NCI-H2029 treated with DMSO at 0.1 percent for 48 hours (cell line): ENCODE data around the gene GRK6.

Experiments
- DNase-seq: peaks from one replicate; lab custom pipeline; 2025; lab: John Stamatoyannopoulos, UW

GRK6 gene

GRCh38 chr5:177454397-177455035 lies 28.0 kb downstream of the GRK6 start:
- DNase-seq: peak; percentile 45

- peak; percentile 51 for DNase-seq
These were observed 28.7 kb downstream of the GRK6 start for GRCh38 chr5:177455036-177455660.

- DNase-seq: peak; percentile 63
These were observed 29.4 kb downstream of the GRK6 start for GRCh38 chr5:177455661-177456590.

GRCh38 chr5:177456591-177456964 lies 30.1 kb downstream of the GRK6 start:
- no peak for DNase-seq

- DNase-seq: peak; percentile 88
These were observed 30.7 kb downstream of the GRK6 start for GRCh38 chr5:177456976-177457851.

- no peak for DNase-seq
These were observed 31.6 kb downstream of the GRK6 start for GRCh38 chr5:177457852-177458681.

- no peak for DNase-seq
These were observed 32.5 kb downstream of the GRK6 start for GRCh38 chr5:177458912-177459350.

- DNase-seq: no peak
These were observed 32.9 kb downstream of the GRK6 start for GRCh38 chr5:177459357-177459756.

- DNase-seq: no peak
These were observed 33.5 kb downstream of the GRK6 start for GRCh38 chr5:177459819-177460628.

- DNase-seq: no peak
These were observed 35.7 kb downstream of the GRK6 start for GRCh38 chr5:177462021-177462670.

- no peak for DNase-seq
These were observed 38.6 kb downstream of the GRK6 start for GRCh38 chr5:177465044-177465443.

GRCh38 chr5:177466861-177467260 lies 40.4 kb downstream of the GRK6 start:
- DNase-seq: no peak

- DNase-seq: no peak
These were observed 41.0 kb downstream of the GRK6 start for GRCh38 chr5:177467436-177467835.

GRCh38 chr5:177468329-177468684 lies 41.8 kb downstream of the GRK6 start:
- DNase-seq: no peak

- no peak for DNase-seq
These were observed 42.5 kb downstream of the GRK6 start for GRCh38 chr5:177468685-177469628.

GRCh38 chr5:177469750-177470525 lies 43.5 kb downstream of the GRK6 start:
- no peak for DNase-seq

GRCh38 chr5:177470759-177471536 lies 44.5 kb downstream of the GRK6 start:
- DNase-seq: no peak
